CD4-positive, alpha-beta T cell treated with Interleukin-21 for 1 hour (primary cell): ENCODE results near the gene CLSTN3.

ENCODE experiments used
- DNase-seq: peaks from one replicate; pipeline ENCODE4 v3.0.0-alpha.2; 2020

Gene CLSTN3

GRCh38 chr12:7193674-7194073 lies 63.5 kb downstream of the CLSTN3 start:
- DNase-seq: no peak

DNA sequence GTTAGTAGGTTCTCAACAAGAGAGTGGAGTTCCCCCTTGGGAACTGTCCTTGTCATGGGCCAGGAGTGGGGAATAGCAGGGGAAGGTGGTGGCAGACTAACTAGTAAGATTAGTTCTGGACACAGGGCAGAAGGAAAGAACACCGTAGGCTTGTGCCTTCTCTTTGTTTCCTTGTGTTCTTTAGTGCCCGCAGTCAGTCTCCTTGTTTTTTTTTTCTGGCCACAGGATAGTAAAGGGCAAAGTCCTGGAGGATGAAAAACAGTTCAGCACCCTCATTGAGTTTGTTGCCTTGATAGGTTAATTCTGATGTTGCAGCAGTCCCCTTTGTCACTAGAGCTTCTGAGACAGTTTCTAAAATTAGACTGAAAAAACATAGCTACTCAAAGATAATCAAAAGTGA lies 67.7 kb downstream of the CLSTN3 start:
- DNase-seq: no peak

DNA sequence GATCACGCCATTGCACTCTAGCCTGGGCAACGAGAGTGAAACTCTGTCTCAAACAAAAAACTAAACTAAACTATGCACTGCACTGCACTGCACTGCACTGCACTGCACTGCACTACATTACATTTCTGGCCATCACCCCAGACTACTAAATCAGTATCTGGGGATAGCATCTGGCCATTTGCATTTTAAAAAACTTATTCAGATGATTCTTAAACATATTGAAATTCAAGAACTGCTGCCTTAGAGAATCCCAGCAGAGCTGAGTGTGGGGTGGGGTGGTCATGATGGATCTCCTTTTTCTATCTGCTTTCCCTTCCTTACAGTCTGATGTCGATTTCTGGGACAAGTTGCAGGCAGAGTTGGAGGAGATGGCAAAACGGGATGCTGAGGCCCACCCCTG lies 72.9 kb downstream of the CLSTN3 start:
- DNase-seq: no peak

GRCh38 chr12:7205091-7205490 lies 74.9 kb downstream of the CLSTN3 start:
- DNase-seq: no peak

GRCh38 chr12:7206691-7207090 lies 76.5 kb downstream of the CLSTN3 start:
- no peak for DNase-seq

DNA sequence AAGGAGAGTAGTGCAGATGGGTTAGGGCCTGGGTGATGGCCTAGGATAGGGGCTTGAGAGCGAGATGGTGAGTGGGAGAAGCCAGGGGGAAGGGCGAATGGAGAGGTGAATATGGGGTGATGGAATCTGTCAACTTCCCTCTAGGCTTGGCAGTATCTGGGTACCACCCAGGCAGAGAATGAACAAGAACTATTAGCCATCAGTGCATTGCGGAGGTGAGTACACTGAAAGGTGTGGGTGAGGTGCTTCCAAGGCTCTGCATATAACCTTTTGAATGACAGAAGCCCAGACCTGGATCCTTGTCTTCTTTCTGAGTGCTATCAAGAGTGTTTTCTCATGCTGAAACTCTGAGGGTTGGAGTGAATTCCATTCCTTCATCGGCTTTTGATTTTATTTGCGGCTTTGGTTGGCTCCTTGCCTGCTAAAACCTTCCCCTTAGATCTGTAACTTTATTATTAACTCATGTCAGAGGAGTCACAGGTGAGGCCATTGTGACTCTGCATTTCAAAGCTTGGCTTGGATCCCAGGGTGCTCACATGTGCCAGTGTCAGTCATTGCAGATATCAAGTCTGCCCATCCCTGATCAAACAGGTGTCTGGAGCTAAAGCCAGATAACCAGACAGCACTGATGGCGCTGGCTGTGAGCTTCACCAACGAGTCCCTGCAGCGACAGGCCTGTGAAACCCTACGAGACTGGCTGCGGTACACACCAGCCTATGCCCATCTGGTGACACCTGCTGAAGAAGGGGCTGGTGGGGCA lies 77.9 kb downstream of the CLSTN3 start:
- DNase-seq: no peak
